PC-9 (cell line): ENCODE results near the gene WSCD2. TPM values are rescaled to one million over a fixed set of nuclear protein-coding genes. Genes with fewer than 3 reads are reported as not detected.

Source experiments
- BruUV-seq: library from RNA; stranded (reverse); fragments of 400-500 nt; replicated peaks from 2 replicates; lab custom pipeline; 2021; lab: Mats Ljungman, UMichigan
- CTCF ChIA-PET: fragments of 300-600 bp; sonication (Branson Sonifier 250); formaldehyde crosslinking; loops from one replicate; lab custom pipeline; 2022; ENCODE audit warnings: antibody characterized with exemption; lab: Charles Lee
- POLR2A ChIA-PET: fragments of 300-600 bp; sonication (Branson Sonifier 250); formaldehyde crosslinking; loops from one replicate; lab custom pipeline; 2022; ENCODE audit warnings: antibody characterized with exemption; ENCODE audit not compliant: unreplicated experiment; lab: Charles Lee
- DNase-seq, 2 experiments: peaks; one replicate each; pipeline versions ENCODE4 v3.0.0 to v3.0.0-alpha.2; 2015 to 2022; ENCODE audit warnings: mixed read lengths in 1 of 2
- H2AFZ ChIP-seq: fragments of 200-600 bp; sonication (generic); 2 replicates; pipeline ENCODE4 v1.8.1; 2017; ENCODE audit warnings: antibody characterized with exemption
- H3F3A ChIP-seq: fragments of 200-600 bp; sonication (generic); 2 replicates; pipeline ENCODE4 v1.8.1; 2017; ENCODE audit warnings: antibody characterized with exemption, mild to moderate bottlenecking, low read depth; ENCODE audit not compliant: insufficient read depth
- H3K27ac ChIP-seq: fragments of 200-600 bp; sonication (generic); 2 replicates; pipeline ENCODE4 v1.6.1; 2016; ENCODE audit warnings: mixed run types
- H3K27me3 ChIP-seq: fragments of 200-600 bp; sonication (generic); 2 replicates; pipeline ENCODE4 v1.6.1; 2016; ENCODE audit warnings: low read depth, mixed run types; ENCODE audit not compliant: insufficient read depth
- H3K36me3 ChIP-seq: fragments of 200-600 bp; sonication (generic); 2 replicates; pipeline ENCODE4 v1.6.1; 2016; ENCODE audit warnings: low read depth, mixed run types
- H3K4me1 ChIP-seq: fragments of 200-600 bp; sonication (generic); replicated peaks from 2 replicates; pipeline ENCODE4 v1.6.1; 2016; ENCODE audit warnings: mixed run types; ENCODE audit not compliant: insufficient read depth
- H3K4me2 ChIP-seq: fragments of 200-600 bp; sonication (generic); 2 replicates; pipeline ENCODE4 v1.6.1; 2017; ENCODE audit warnings: mixed run types
- H3K4me3 ChIP-seq: fragments of 200-600 bp; sonication (generic); 2 replicates; pipeline ENCODE4 v1.6.1; 2016; ENCODE audit warnings: mixed run types
- H3K79me2 ChIP-seq: fragments of 200-600 bp; sonication (generic); 2 replicates; pipeline ENCODE4 v1.6.1; 2017; ENCODE audit warnings: low read depth, mixed run types
- H3K9me2 ChIP-seq: fragments of 200-600 bp; sonication (generic); 2 replicates; pipeline ENCODE4 v1.8.1; 2017; ENCODE audit warnings: mild to moderate bottlenecking; ENCODE audit not compliant: insufficient read depth
- H3K9me3 ChIP-seq: fragments of 200-600 bp; sonication (generic); 2 replicates; pipeline ENCODE4 v1.8.1; 2016; ENCODE audit warnings: low read depth; ENCODE audit not compliant: insufficient read depth
- H4K20me1 ChIP-seq: fragments of 200-600 bp; sonication (generic); 2 replicates; pipeline ENCODE4 v1.8.1; 2017; ENCODE audit not compliant: insufficient read depth
- EZH2 ChIP-seq: fragments of 200-600 bp; sonication (generic); IDR thresholded peaks from 2 replicates; pipeline ENCODE4 v1.8.0; 2017; ENCODE audit warnings: antibody characterized with exemption, low read depth
- intact Hi-C: fragments of 100-400 bp; cut with micrococcal nuclease; formaldehyde crosslinking; loops from one replicate; pipeline ENCODE4 v1.10.0; 2022; ENCODE audit not compliant: unreplicated experiment
- total RNA-seq: library from RNA; stranded (reverse); gene quantifications from 2 replicates; pipeline ENCODE4 v1.2.3, GENCODE V29; 2021
- TF ChIP-seq, protein P1 (sequence below): fragments of 200-600 bp; sonication (generic); conservative IDR thresholded peaks from 2 replicates; pipeline ENCODE4 v1.6.1; 2017; ENCODE audit warnings: mixed run types, antibody characterized with exemption, mild to moderate bottlenecking, moderate library complexity

The WSCD2 gene
- total RNA-seq, 1 experiment from 2014 or later: not detected

DNA sequence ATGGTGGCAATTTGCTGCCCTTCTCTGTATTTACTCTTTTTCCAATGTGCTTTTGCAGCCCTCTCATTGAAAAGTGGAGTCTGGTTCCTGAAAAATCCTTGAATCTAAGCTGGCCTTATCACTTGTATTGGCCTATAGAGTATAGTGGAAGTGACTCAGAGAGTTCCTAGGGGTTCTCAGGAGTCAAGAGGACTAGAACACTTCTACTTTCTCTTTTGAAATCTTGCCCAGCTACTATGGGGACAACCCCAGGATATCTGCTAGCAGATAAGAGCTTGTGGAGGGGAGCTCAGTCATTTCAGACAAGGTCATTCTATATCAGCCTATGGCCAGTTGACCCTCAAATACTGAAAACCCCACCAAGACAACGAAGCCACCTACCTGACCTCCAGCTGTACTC, 26.7 kb upstream of the WSCD2 start:
- TF ChIP-seq EZH2: no peak
- TF ChIP-seq, protein P1, sequence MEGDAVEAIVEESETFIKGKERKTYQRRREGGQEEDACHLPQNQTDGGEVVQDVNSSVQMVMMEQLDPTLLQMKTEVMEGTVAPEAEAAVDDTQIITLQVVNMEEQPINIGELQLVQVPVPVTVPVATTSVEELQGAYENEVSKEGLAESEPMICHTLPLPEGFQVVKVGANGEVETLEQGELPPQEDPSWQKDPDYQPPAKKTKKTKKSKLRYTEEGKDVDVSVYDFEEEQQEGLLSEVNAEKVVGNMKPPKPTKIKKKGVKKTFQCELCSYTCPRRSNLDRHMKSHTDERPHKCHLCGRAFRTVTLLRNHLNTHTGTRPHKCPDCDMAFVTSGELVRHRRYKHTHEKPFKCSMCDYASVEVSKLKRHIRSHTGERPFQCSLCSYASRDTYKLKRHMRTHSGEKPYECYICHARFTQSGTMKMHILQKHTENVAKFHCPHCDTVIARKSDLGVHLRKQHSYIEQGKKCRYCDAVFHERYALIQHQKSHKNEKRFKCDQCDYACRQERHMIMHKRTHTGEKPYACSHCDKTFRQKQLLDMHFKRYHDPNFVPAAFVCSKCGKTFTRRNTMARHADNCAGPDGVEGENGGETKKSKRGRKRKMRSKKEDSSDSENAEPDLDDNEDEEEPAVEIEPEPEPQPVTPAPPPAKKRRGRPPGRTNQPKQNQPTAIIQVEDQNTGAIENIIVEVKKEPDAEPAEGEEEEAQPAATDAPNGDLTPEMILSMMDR: no peak
- no TSS peak for BruUV-seq
- no peak overlapping the region for H3K4me3 ChIP-seq
- ChIA-PET POLR2A (no interaction called here), CTCF (no interaction called here)
- H3K9me2 ChIP-seq: no peaks in the 10 kb centered on the region
- H3K79me2 ChIP-seq: no peaks in the 10 kb centered on the region
- no peak for DNase-seq
- H3K36me3 ChIP-seq: no peaks in the 10 kb centered on the region
- no peaks in the 10 kb centered on the region; the same call in 1 of the 2 replicates for H3K9me3 ChIP-seq
- H4K20me1 ChIP-seq: no peaks in the 10 kb centered on the region
- no peak overlapping the region for H3K27ac ChIP-seq
- H2AFZ ChIP-seq: no peak overlapping the region
- no peaks in the 10 kb centered on the region for H3F3A ChIP-seq
- no peak overlapping the region for H3K4me2 ChIP-seq
- H3K4me1 ChIP-seq: no peaks in the 10 kb centered on the region
- intact Hi-C loops: no loop called here
- no peaks in the 10 kb centered on the region; the same call in 1 of the 2 replicates for H3K27me3 ChIP-seq

DNA sequence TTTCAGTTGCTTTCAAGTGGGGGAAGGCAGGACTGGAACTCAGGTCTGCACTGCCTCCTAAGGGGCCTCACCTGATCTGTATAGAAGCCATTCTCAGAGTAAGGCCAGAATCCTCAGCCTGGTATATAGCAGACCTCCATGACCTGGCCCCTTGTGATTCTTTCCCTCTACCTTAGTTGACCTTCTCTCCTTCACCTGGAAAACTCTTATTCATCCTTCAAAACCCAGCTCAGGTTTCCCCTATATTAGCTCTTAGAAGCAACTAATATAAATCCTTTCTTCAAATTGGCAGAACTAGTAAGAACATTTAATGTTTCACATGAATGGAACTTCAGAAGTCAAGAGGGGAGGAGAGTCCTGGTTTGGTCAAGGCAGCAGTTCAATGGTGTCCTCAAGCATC, 26.0 kb upstream of the WSCD2 start:
- CTCF ChIA-PET: no interaction called here
- POLR2A ChIA-PET: no interaction called here
- Histone ChIP-seq H3K4me2 (no peak overlapping the region), H3K36me3 (no peaks in the 10 kb centered on the region), H3K27ac (no peak overlapping the region), H4K20me1 (no peaks in the 10 kb centered on the region), H3K4me3 (no peak overlapping the region), H3K79me2 (no peaks in the 10 kb centered on the region), H3K4me1 (no peaks in the 10 kb centered on the region), H3K27me3 (no peaks in the 10 kb centered on the region), H3K9me2 (no peaks in the 10 kb centered on the region), H3F3A (no peaks in the 10 kb centered on the region), H2AFZ (no peak overlapping the region), H3K9me3 (no peaks in the 10 kb centered on the region; the same call in 1 of the 2 replicates)
- no TSS peak for BruUV-seq
- intact Hi-C loops: no loop called here
- no peak for TF ChIP-seq EZH2
- TF ChIP-seq, protein P1: no peak
- no peak for DNase-seq

DNA sequence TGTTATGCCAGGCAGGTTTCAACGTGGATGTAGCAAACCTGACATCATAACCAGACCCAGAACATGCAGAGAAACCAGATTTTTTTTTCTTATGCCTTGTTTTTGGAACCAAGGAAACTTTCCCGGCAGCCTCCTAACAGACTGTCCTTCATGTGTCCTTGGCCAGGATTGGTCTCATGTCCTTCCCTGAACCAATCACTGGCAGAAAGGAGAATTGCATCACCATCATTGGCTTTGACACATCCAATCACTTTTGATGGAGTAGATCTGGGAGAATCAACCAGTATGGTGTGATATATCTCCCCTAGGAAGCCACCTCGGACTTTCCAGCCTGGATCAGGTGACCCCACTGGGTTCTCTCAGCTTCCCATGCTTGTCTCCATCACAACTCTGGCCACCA, 25.6 kb upstream of the WSCD2 start:
- intact Hi-C loops: no loop called here
- ChIA-PET CTCF (no interaction called here), POLR2A (no interaction called here)
- TF ChIP-seq EZH2: no peak
- TF ChIP-seq, protein P1: no peak
- Histone ChIP-seq H3K36me3 (no peaks in the 10 kb centered on the region), H3K9me3 (no peaks in the 10 kb centered on the region; the same call in 1 of the 2 replicates), H3K79me2 (no peaks in the 10 kb centered on the region), H3K27ac (no peak overlapping the region), H3K4me1 (no peaks in the 10 kb centered on the region), H3F3A (no peaks in the 10 kb centered on the region), H3K9me2 (no peaks in the 10 kb centered on the region), H3K4me3 (no peak overlapping the region), H3K27me3 (no peaks in the 10 kb centered on the region), H3K4me2 (no peak overlapping the region), H2AFZ (no peak overlapping the region), H4K20me1 (no peaks in the 10 kb centered on the region)
- no TSS peak for BruUV-seq
- DNase-seq: no peak
